GM21786 (cell line): Measurements from ENCODE around the gene PDAP1.
A peak's percentile ranks its signal among the peaks of the same experiment; 100 is the strongest.
"Not testable (repeated sequence)": the region's sequence is repeated elsewhere in the genome, so short reads cannot be mapped to it uniquely, and the experiment has no call there.

Experiments
- ATAC-seq: cut with Tn5 transposase; IDR thresholded peaks from one replicate; pipeline ENCODE4 v1.9.1; 2021; ENCODE audit not compliant: unreplicated experiment

The PDAP1 gene

GRCh38 chr7:99397297-99397983, 11.0 kb downstream of the PDAP1 start:
- ATAC-seq = no peak

GRCh38 chr7:99396418-99397296, 11.7 kb downstream of the PDAP1 start:
- no peak for ATAC-seq

GRCh38 chr7:99395616-99396327, 12.6 kb downstream of the PDAP1 start:
- ATAC-seq = no peak

GRCh38 chr7:99394188-99394502, 14.3 kb downstream of the PDAP1 start:
- no peak for ATAC-seq

- no peak for ATAC-seq
Observed at GRCh38 chr7:99393355-99394187, 14.8 kb downstream of the PDAP1 start.

GRCh38 chr7:99392659-99393354, 15.6 kb downstream of the PDAP1 start:
- ATAC-seq = peak; percentile 59

GRCh38 chr7:99392046-99392445, 16.4 kb downstream of the PDAP1 start:
- no peak for ATAC-seq

GRCh38 chr7:99390941-99391602, 17.3 kb downstream of the PDAP1 start:
- no peak for ATAC-seq

GRCh38 chr7:99389772-99390171, 18.6 kb downstream of the PDAP1 start:
- ATAC-seq = no peak

- no peak for ATAC-seq
Observed at GRCh38 chr7:99387912-99388311, 20.5 kb downstream of the PDAP1 start.

GRCh38 chr7:99387239-99387635, 21.2 kb downstream of the PDAP1 start:
- ATAC-seq = not testable (repeated sequence)

GRCh38 chr7:99386584-99387238, 21.7 kb downstream of the PDAP1 start:
- ATAC-seq = no peak

GRCh38 chr7:99385564-99385963, 22.8 kb downstream of the PDAP1 start:
- ATAC-seq = no peak

- ATAC-seq = no peak
Observed at GRCh38 chr7:99384523-99384922, 23.9 kb downstream of the PDAP1 start.

- no peak for ATAC-seq
Observed at GRCh38 chr7:99383791-99384370, 24.5 kb downstream of the PDAP1 start.

GRCh38 chr7:99383203-99383602, 25.2 kb downstream of the PDAP1 start:
- no peak for ATAC-seq

GRCh38 chr7:99381664-99382075, 26.7 kb downstream of the PDAP1 start:
- ATAC-seq = no peak

- ATAC-seq = peak; percentile 79
Observed at GRCh38 chr7:99380823-99381663, 27.4 kb downstream of the PDAP1 start.
